Measurements from ENCODE around the gene ASXL3.

The ASXL3 gene

DNA sequence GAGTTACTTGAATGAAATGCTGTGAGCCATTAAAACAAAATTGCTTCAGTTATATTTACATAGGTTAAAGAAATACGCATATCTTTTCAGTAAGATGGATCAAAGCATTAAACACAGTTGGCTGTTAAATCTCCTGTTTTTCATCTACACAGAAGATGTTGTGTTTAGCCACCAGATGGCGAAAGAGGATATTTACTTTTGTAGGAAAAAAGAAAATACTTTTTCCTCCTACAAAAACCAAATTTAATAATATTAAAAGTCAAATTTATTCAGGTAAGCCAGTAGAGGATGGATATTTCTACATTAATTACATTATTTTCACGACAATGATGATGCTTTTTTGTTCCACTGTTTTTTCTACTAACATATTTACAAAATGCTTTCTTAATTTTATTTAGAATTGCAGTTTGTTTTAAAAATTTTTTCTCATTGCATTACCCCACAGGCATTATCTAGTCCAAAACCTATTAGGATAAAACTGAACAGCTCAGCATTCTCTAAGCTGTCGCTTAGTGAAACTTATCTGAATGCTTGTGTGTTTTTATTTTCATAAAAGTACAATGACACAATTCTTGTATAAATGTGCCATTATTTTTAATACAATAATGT, 173.7 kb downstream of the ASXL3 start:
- Mint-ChIP-seq H3K4me1 (no peaks in the 10 kb centered on the region), H3K36me3 (no peaks in the 10 kb centered on the region), H3K4me3 (no peak overlapping the region), H3K9me3 (peaks cover 6% of the 10 kb centered on the region), H3K27ac (no peak overlapping the region)
- ATAC-seq = no peak
- no peak for DNase-seq (ENCODE audit: low spot score in 2 of 2)

DNA sequence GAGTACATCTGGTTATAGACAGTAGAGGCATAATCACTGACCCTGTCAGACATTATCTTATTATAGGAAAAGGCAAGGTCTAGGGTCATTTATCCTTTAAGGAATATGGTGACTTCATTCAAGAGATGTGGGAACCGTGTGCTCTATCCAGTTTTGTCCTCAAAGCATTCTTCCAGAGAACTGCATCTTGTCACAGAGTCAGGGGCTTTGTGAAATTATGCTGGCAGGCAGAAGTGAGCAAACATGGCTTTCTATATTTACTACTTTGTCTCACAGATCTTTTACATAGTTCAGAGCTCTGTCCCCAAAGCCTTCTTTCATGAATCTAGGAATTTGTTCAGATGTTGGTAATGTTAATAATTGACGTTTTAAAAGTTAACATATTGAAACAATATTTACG, 177.4 kb downstream of the ASXL3 start:
- peaks cover 6% of the 10 kb centered on the region for H3K9me3 Mint-ChIP-seq
- no peaks in the 10 kb centered on the region for H3K36me3 Mint-ChIP-seq
- no peak overlapping the region for H3K4me3 Mint-ChIP-seq
- DNase-seq (ENCODE audit: low spot score in 2 of 2) (no peak), ATAC-seq (no peak)
- no peak overlapping the region for H3K27ac Mint-ChIP-seq
- H3K4me1 Mint-ChIP-seq = no peaks in the 10 kb centered on the region

DNA sequence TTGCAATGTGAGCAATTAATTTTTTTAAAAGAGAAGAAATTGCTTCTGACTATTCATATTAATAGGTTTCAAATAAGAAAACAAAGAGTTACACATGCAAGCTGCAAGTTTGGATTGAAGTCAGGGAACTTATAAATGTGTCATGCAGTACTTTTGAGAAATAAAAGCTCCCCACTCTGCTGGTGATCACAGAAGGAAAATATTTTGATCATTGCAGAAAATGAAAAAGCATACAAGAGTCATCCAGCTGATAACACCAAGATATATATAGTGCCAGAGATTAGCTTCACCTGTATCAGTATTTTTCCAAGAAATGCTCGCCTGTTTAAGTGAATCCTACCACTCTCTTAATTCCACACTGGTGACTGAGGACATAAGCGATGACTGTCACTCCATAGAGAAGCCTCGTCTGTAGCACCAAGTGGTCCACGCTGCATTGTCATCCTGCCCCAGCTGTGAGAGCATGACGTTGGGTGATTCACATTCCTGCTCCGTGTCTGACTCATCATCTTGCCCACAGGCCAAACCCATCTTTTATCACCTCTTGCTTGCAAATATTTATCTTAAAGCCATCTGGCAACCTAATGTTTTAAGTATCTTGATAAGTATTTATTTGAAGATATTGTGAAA, 178.0 kb downstream of the ASXL3 start:
- H3K36me3 Mint-ChIP-seq = no peaks in the 10 kb centered on the region
- no peaks in the 10 kb centered on the region for H3K4me1 Mint-ChIP-seq
- no peak overlapping the region for H3K27ac Mint-ChIP-seq
- ATAC-seq (no peak), DNase-seq (ENCODE audit: low spot score in 2 of 2) (no peak)
- no peak overlapping the region for H3K4me3 Mint-ChIP-seq
- H3K9me3 Mint-ChIP-seq = peaks cover 4% of the 10 kb centered on the region

DNA sequence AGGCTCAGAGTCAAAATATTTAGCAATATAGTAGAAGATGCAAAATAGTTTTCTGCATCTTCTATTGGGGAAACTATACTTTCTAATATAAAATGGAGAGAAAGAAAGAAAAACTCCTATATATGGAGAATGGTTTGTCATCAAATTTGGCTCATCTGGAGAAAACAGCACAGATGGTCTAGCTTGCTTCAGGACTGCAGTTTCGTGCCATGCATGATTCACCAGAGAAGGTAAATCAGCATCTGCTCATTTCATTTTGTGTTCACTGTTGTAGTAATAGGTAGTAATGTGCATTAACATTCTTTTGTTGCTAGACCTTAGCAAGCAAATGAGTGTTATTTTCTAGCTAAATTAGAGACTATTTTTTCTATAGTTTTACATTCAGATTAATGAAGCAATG, 179.0 kb downstream of the ASXL3 start:
- no peaks in the 10 kb centered on the region for H3K4me1 Mint-ChIP-seq
- peaks cover 5% of the 10 kb centered on the region for H3K9me3 Mint-ChIP-seq
- H3K27ac Mint-ChIP-seq = no peak overlapping the region
- H3K36me3 Mint-ChIP-seq = no peaks in the 10 kb centered on the region
- no peak for DNase-seq (ENCODE audit: low spot score in 2 of 2)
- ATAC-seq = no peak
- H3K4me3 Mint-ChIP-seq = no peak overlapping the region

DNA sequence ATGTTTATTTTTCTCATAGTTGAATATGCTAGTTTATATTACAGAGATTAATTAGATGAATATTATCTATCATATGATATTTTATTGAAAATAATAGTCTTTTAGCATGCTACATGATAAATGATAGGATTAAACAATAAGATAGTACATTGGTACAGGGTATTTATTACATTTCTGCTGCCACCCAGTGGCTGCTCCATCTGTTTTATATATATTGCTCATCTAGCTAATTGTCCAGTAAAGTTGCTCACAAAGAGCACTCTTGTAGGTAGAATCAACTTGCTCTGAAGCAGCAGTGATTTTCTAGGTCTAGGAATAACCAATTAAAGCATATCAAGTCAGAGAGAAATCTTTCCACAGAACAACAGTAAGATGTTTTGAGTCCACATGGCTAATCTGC, 183.3 kb downstream of the ASXL3 start:
- no peak overlapping the region for H3K4me3 Mint-ChIP-seq
- no peak for ATAC-seq
- no peak overlapping the region for H3K27ac Mint-ChIP-seq
- DNase-seq (ENCODE audit: low spot score in 2 of 2) = no peak
- peaks cover 7% of the 10 kb centered on the region for H3K9me3 Mint-ChIP-seq
- H3K36me3 Mint-ChIP-seq = no peaks in the 10 kb centered on the region
- H3K4me1 Mint-ChIP-seq = no peaks in the 10 kb centered on the region

DNA sequence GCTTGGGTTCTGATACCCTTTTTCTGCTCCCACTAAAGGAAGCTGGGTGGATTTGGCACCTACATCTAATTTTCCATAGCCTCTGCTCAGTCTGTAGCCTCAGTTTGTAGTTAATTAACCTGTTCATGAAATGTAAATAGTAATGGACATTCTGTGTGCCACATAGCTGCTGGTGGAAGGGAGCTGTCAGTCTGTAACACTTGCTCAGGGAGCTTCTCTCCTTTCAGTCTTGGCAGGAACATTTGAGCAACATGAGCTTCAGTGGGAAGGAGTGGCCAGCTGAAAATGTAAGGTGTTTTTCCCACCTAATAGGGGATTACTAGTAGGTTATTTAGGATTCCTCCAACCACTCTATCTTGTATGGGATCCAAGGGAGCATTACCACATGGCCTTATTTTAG, 203.4 kb downstream of the ASXL3 start:
- Mint-ChIP-seq H3K9me3 (peaks cover 23% of the 10 kb centered on the region), H3K27ac (no peak overlapping the region), H3K4me1 (no peaks in the 10 kb centered on the region), H3K36me3 (no peaks in the 10 kb centered on the region), H3K4me3 (no peak overlapping the region)
- ATAC-seq (no peak), DNase-seq (ENCODE audit: low spot score in 2 of 2) (no peak)
